ENCODE measurements around the gene SLIT3.

SLIT3 gene

DNA sequence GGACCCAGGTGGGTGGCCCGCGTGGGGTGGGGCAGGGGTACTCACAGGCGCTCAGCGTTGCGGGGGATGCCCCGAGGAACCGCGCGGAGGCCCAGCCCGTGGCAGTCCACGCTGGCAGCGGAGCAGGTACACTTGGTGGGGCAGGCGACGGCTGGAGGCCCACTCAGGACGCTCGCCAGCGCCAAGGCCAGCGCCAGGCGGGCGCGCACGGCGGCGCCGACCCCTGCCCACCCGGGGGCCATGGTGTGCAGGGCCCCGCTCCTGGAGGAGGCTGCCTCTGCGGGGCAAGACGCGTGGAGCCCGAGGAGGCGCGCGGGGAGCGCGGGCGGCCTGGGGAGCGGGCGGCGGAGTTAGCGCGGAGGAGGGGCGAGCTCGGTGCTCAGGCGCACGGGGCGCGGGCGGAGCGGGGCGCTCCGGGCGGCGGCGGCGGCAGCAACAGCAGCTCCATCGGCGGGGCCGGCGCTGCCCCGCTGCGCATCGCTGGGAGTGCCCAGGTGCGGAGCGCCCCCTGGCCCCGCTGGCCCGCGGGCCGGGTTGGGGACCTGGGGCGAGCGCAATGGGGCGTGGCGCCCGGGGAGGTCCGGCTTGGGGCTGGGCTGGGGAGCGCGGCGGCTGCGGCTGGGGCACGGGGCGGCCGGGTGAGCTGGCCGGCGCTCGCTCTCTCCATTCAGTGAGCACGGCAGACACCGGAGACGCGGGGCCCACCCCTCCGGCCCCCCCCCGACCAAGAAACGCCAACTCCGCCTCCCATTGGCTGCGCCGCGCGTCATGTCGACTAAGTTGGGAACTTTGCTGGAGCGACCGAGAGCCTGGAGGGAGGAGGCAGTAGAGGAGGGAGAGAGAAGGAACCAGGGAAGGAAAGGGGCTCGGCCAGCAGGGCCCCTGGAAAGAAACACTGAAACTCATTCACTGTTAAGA is at the start of gene SLIT3:
TSS of gene SLIT3 (minus strand) at position 672 of the 918 bp plus-strand sequence. CDS start at position 242, 430 bp downstream.
- no peaks in the 10 kb centered on the region for H3K79me2 ChIP-seq (ENCODE audit: insufficient read depth, low read length)
- no peaks in the 10 kb centered on the region for H3K36me3 ChIP-seq (ENCODE audit: insufficient read depth, low read length)
- peaks cover 3% of the 10 kb centered on the region for H3K27me3 ChIP-seq (ENCODE audit: insufficient read depth, low read length, poor library complexity)
- no peak within 1 kb of the TSS for H3K27ac ChIP-seq (ENCODE audit: low read length)
- no peak within 1 kb of the TSS for H3K9ac ChIP-seq (ENCODE audit: low read depth, low read length)
- H3K4me3 ChIP-seq (ENCODE audit: low read depth in 1 of 2, low read length in 2 of 2) = no peak within 1 kb of the TSS
- DNase-seq (no peak), ATAC-seq (ENCODE audit: insufficient read depth, low read depth) (no peak)
- no peaks in the 10 kb centered on the region for H3K9me3 ChIP-seq (ENCODE audit: insufficient read depth, low read length, severe bottlenecking)
- H3K4me2 ChIP-seq (ENCODE audit: insufficient read depth, low read length) = no peak within 1 kb of the TSS
- 0 out of 2 replicates have a peak, but pooled peaks cover 2% of the 10 kb centered on the region for H3K4me1 ChIP-seq (ENCODE audit: insufficient read depth, low read length)
- no peaks in the 10 kb centered on the region for H4K20me1 ChIP-seq (ENCODE audit: insufficient read depth, low read length)
- TF ChIP-seq EZH2 (IDR thresholded peaks at IDR 0.05; ENCODE audit: borderline replicate concordance, low read depth, low read length, severe bottlenecking) = no peak
- TF ChIP-seq, protein P1, sequence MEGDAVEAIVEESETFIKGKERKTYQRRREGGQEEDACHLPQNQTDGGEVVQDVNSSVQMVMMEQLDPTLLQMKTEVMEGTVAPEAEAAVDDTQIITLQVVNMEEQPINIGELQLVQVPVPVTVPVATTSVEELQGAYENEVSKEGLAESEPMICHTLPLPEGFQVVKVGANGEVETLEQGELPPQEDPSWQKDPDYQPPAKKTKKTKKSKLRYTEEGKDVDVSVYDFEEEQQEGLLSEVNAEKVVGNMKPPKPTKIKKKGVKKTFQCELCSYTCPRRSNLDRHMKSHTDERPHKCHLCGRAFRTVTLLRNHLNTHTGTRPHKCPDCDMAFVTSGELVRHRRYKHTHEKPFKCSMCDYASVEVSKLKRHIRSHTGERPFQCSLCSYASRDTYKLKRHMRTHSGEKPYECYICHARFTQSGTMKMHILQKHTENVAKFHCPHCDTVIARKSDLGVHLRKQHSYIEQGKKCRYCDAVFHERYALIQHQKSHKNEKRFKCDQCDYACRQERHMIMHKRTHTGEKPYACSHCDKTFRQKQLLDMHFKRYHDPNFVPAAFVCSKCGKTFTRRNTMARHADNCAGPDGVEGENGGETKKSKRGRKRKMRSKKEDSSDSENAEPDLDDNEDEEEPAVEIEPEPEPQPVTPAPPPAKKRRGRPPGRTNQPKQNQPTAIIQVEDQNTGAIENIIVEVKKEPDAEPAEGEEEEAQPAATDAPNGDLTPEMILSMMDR (IDR thresholded peaks at IDR 0.05; ENCODE audit: borderline replicate concordance, extremely low read depth, low read length, poor library complexity, severe bottlenecking) = no peak
- no peak within 1 kb of the TSS for H2AFZ ChIP-seq (ENCODE audit: low read depth, low read length)

DNA sequence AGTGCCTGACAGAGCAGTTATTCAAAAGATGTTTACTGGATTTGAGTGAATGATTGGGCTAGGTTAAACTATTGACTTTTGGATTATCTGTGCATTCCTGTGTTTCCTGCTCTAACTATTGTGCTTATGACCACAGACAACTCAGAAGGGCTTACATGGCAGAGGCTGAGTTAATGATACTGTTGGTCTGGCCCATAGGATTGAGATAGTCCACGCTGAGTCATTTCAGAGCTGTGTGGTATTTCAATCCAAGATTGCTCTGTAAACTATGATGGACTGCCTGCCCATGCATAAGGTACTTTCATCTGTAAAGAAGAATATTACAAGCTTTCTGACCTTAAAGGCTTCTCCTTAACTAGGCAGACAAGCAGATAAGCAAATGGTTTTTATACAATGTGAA is 49.1 kb upstream of the SLIT3 start:
- H3K4me1 ChIP-seq (ENCODE audit: insufficient read depth, low read length) = no peaks in the 10 kb centered on the region
- no peaks in the 10 kb centered on the region for H3K9me3 ChIP-seq (ENCODE audit: insufficient read depth, low read length, severe bottlenecking)
- H3K27me3 ChIP-seq (ENCODE audit: insufficient read depth, low read length, poor library complexity) = peaks cover 4% of the 10 kb centered on the region
- no peak overlapping the region for H3K4me2 ChIP-seq (ENCODE audit: insufficient read depth, low read length)
- DNase-seq (no peak), ATAC-seq (ENCODE audit: insufficient read depth, low read depth) (no peak)
- H3K27ac ChIP-seq (ENCODE audit: low read length) = no peak overlapping the region
- H4K20me1 ChIP-seq (ENCODE audit: insufficient read depth, low read length) = no peaks in the 10 kb centered on the region
- H2AFZ ChIP-seq (ENCODE audit: low read depth, low read length) = no peak overlapping the region
- no peaks in the 10 kb centered on the region for H3K36me3 ChIP-seq (ENCODE audit: insufficient read depth, low read length)
- no peak overlapping the region for H3K4me3 ChIP-seq (ENCODE audit: low read depth in 1 of 2, low read length in 2 of 2)
- TF ChIP-seq EZH2 (IDR thresholded peaks at IDR 0.05; ENCODE audit: borderline replicate concordance, low read depth, low read length, severe bottlenecking) = no peak
- TF ChIP-seq, protein P1 (IDR thresholded peaks at IDR 0.05; ENCODE audit: borderline replicate concordance, extremely low read depth, low read length, poor library complexity, severe bottlenecking) = no peak
- no peak overlapping the region for H3K9ac ChIP-seq (ENCODE audit: low read depth, low read length)
- no peaks in the 10 kb centered on the region for H3K79me2 ChIP-seq (ENCODE audit: insufficient read depth, low read length)

DNA sequence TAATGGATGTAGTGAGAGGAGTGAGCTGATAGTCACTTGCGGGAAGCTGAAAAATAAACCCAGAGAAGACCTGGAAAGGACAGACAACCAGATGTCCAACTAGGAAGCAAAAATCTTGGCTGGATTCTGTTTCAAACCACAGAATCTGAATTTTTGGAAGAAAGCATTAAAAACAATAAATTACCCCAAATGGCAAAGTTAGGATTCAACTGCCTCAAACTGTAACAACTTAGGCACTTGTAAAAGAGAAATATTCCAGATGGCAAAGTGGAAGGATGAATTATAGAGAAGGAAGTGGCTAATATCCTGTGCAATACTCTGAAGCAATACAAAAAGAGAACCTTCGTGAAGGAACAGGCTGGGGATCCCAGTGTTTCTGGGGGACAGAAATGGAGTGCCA is 46.8 kb upstream of the SLIT3 start:
- no peak overlapping the region for H3K4me2 ChIP-seq (ENCODE audit: insufficient read depth, low read length)
- no peaks in the 10 kb centered on the region for H4K20me1 ChIP-seq (ENCODE audit: insufficient read depth, low read length)
- TF ChIP-seq, protein P1 (IDR thresholded peaks at IDR 0.05; ENCODE audit: borderline replicate concordance, extremely low read depth, low read length, poor library complexity, severe bottlenecking) = no peak
- TF ChIP-seq EZH2 (IDR thresholded peaks at IDR 0.05; ENCODE audit: borderline replicate concordance, low read depth, low read length, severe bottlenecking) = no peak
- no peak overlapping the region for H3K9ac ChIP-seq (ENCODE audit: low read depth, low read length)
- DNase-seq = no peak
- H3K27me3 ChIP-seq (ENCODE audit: insufficient read depth, low read length, poor library complexity) = peaks cover 13% of the 10 kb centered on the region
- H3K4me3 ChIP-seq (ENCODE audit: low read depth in 1 of 2, low read length in 2 of 2) = no peak overlapping the region
- no peak overlapping the region for H3K27ac ChIP-seq (ENCODE audit: low read length)
- no peaks in the 10 kb centered on the region for H3K36me3 ChIP-seq (ENCODE audit: insufficient read depth, low read length)
- no peak overlapping the region for H2AFZ ChIP-seq (ENCODE audit: low read depth, low read length)
- no peaks in the 10 kb centered on the region for H3K9me3 ChIP-seq (ENCODE audit: insufficient read depth, low read length, severe bottlenecking)
- ATAC-seq (ENCODE audit: insufficient read depth, low read depth) = no peak
- H3K4me1 ChIP-seq (ENCODE audit: insufficient read depth, low read length) = no peaks in the 10 kb centered on the region
- H3K79me2 ChIP-seq (ENCODE audit: insufficient read depth, low read length) = no peaks in the 10 kb centered on the region

All from DND-41 (cell line).